NCI-H2171 treated with DMSO at 0.1 percent for 48 hours (cell line): ENCODE results near the gene ABCA8.
A peak's percentile ranks its signal among the peaks of the same experiment; 100 is the strongest.
"Not testable (repeated sequence)": the region's sequence is repeated elsewhere in the genome, so short reads cannot be mapped to it uniquely, and the experiment has no call there.

Experiments
- DNase-seq: peaks from one replicate; lab custom pipeline; 2025; lab: John Stamatoyannopoulos, UW

ABCA8 gene

DNA sequence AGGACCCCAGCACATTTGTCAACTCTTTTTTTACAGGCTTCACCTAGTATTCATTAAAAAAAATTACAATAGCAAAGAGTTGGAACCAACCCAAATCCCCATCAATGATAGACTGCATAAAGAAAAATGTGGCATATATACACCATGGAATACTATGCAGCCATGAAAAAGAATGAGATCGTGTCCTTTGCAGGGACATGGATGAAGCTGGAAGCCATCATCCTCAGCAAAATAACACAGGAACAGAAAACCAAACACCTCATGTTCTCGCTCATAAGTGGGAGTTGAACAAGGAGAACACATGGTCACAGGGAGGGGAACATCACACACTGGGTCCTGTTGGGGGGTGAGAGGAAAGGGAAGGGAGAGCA lies 11.4 kb downstream of the ABCA8 start:
- not testable (repeated sequence) for DNase-seq

- no peak for DNase-seq
Measured at GRCh38 chr17:68943123-68943811, 11.9 kb downstream of the ABCA8 start.

DNA sequence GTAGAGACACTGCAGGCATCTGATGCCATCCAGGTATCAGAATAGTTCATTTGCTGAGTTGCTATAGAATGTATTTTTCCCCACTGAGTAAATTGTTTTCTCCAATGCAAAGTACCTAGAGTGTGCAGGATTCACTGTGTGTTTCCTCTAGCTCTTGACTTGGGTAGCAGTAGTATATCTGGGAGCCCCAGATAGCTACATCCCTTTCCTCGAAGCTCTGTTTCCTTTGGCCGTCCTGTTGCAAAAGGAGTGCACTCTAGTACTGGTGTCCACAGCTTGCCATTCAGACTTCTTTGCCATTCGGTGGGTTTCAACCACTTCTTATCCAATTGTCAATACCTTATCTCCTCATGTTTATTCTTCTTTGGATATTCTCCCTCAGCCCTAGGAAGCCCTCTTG lies 12.8 kb downstream of the ABCA8 start:
- no peak for DNase-seq

DNA sequence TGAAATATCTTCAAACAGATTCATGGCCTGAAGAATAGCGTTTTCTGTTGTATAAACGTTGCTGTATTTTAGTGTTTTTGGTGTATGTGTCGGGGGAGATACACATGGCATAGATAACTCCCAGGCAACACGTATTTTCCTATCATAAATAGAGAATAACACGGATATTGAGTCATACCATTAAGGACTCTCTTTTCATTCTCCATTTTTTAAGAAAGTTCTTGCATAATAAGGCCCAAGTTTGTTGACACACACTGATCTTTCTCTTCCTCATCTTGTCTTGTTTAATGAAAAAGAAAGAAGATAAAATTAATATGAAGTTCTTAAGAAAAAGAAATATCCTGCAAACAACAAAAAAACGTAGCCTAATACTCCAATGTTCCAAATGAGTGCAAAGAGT lies 13.4 kb downstream of the ABCA8 start:
- no peak for DNase-seq

DNA sequence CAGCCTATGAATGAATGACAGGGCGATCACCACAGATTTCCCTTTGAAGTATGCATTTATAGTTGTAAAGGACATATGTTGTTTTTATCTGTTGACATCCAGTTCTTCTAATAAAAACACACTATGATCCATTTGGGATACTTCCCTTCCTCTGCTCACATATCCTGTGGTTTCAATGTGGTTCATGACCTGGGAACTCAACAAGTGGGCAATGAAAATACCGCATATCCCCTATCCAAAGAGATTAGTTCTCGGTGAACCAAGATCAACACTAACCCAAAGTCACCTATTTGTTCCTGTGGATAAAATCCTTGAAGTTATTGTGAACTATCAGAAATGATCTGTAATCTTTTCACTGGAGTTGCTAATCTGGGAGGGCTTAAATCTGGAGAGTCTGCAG lies 16.0 kb downstream of the ABCA8 start:
- DNase-seq = no peak

- DNase-seq = no peak
Measured at GRCh38 chr17:68937890-68938514, 17.2 kb downstream of the ABCA8 start.

DNA sequence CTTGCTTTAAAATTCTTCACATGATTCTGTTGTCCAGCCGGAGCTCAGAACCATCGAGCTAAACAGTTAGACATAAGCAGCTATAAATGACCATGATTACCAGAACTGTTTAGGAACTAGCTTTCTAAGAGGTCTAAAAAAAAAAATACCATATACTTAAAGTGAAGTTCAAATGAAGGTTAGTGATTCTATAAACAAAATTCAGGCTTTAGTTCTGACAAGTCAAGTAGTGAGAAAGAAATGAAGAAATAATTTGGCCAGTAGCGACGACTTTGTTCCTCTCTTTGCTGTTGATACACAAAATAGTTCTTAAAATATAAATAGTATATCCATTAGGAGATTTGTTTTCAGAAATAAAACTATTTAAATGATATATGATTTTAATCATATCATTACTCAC lies 27.7 kb downstream of the ABCA8 start:
- no peak for DNase-seq

DNA sequence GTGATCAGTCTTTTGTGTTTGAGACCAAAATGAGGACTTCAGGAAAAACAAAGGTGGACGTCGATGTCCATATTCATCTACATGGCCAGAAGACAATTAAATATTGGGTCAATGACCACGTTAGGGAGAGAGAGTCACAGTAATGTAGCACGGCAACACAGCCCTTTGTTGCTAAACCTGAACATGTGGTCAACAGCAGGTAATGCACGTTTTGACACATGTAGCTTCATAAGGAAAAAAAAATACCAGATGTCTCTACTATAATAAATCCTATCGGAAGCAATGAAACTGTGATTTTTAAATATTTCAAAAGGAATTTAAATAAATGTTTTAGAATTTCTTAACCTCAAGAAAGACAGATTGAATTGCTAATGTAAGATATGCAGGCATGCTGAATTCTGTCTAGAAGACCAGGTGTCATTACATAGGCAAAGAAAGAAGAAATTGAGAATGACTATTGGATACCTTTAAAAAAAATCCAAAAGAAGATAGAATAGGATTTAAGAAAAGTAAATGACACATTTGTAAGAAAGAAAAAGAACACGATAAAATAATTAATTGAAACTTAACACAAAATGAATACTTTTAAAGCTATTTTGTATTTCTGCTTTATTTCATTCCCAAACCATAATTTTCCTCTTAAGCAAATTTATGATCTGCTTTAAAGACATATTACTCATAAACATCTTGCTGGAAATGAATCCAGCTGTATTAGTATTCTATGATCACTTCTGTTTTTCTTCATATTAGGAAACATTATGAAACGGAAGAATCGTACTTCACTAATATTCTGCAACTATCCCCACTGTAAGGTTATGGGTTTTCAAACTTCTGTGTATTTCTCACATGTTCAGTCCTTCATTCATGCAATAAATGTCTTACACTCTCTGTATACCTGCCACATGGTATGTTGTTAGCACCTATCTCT lies 30.1 kb downstream of the ABCA8 start:
- DNase-seq = peak; percentile 60

- DNase-seq = peak; percentile 35
Measured at GRCh38 chr17:68910789-68911431, 44.3 kb downstream of the ABCA8 start.

DNA sequence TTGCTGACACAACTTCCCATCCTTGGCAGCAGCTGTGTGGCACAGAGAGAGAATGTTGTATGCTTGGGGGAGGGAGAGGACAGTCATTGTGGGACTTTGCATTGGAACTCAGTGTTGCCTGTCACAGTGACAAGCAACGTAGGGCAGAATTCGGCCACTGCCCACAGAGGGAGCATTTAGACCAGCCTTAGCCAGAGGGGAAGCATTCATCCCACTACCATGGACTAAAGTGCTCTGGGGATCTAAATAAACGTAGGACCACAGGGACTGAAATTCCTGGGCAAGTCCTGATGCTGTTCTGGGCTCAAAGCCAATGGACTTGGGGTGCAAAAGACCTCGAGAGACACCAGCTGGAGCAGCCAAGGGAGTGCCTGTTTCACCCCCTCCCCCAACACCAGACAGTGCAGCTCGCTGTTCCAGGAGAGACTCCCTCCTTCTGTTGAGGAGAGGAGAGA lies 44.9 kb downstream of the ABCA8 start:
- peak; percentile 95 for DNase-seq

GRCh38 chr17:68909066-68909465 lies 46.1 kb downstream of the ABCA8 start:
- no peak for DNase-seq

- DNase-seq = no peak
Measured at GRCh38 chr17:68908045-68908444, 47.1 kb downstream of the ABCA8 start.

GRCh38 chr17:68906638-68907037 lies 48.6 kb downstream of the ABCA8 start:
- DNase-seq = peak; percentile 82

- no peak for DNase-seq
Measured at GRCh38 chr17:68903286-68903685, 51.9 kb downstream of the ABCA8 start.

GRCh38 chr17:68897557-68897956 lies 57.6 kb downstream of the ABCA8 start:
- no peak for DNase-seq

DNA sequence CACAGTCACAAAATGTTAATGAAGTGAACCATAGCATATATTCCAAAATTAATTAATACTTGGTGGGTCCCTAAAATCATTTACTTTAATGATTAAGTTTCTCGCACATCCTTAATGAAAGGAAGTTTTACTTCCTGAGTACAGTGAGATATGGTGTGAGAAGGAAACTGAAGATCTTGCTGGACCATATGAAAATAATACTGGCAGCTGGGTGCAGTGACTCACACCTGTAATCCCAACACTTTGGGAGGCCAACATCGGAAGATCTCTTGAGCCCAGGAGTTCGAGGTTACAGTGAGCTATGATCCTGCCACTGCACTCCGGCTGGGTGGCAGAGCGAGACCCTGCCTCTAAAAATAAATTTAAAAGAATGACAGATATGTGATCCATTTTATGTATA lies 62.5 kb downstream of the ABCA8 start:
- DNase-seq = peak; percentile 16

- DNase-seq = no peak
Measured at GRCh38 chr17:68892193-68892592, 63.0 kb downstream of the ABCA8 start.

- no peak for DNase-seq
Measured at GRCh38 chr17:68886401-68886800, 68.8 kb downstream of the ABCA8 start.

GRCh38 chr17:68884888-68885287 lies 70.3 kb downstream of the ABCA8 start:
- no peak for DNase-seq

DNA sequence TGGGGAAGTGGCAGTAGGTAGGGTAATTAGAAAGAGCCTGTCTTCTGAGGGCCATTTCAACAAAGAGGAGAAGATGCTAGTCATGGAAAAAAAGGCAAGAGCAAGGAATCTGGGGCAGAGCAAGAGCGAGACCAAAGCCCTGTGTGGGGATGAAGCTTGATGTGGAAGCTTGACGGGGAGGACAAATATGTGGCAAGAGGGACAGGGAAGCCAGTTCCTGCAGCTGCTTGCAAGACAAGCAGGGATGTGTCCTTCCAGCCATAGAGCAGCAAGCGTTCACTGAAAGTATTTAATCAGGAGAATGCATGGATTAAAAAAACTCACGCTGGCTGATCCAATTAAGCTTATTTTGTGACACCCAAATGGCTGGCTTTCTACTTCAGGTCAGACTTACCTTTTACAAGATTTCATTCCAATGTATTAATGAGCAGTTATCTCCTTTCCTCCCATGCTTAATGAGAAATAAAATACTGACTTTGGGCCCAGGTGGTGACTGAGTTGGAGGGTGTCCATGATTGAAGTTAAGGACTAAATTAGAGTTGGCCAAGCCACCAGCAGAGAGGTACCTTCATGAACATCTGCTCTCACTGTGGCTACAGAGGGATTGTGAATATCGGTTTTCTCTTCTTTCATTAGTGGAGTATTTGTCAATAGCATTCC lies 76.8 kb downstream of the ABCA8 start:
- peak; percentile 97 for DNase-seq

DNA sequence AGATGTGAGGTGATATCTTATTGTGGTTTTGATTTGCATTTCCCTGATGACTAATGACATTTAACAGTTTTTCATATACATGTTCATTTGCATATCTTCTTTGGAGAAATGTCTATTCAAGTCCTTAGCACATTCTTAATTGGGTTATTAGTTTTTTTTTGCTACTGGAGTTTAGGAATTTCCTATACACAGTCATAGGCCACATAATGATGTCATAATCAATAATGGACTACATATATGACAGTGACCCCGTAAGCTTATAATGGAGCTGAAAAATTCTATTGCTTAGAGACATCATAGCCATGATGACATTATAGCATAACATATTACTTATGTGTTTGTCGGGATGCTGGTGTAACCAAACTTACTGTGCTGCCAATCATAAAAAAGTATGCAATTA lies 83.7 kb downstream of the ABCA8 start:
- DNase-seq = no peak

DNA sequence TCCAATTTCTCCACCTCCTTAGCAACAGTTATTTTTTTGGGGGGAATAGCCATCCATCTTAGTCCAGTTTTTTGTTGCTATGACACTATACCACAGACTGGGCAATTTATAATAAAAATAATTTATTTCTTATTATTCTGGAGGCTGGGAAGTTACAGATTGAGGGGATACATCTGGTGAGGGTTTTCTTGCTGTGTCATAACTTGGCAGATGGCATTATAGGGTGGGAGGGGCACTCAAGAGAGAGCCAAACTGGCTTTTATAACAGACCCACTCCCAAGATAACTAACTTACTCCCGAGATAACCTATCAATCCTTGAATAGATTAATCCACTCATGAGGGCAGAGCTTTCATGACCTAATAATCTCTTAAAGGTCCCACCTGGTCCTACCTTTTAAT lies 84.2 kb downstream of the ABCA8 start:
- DNase-seq = peak; percentile 77
